GM12801 (cell line): ENCODE data around the gene EFCAB14.

Source experiments
- TF ChIP-seq, protein P1 (sequence below): IDR thresholded peaks from one replicate; pipeline ENCODE4 v1.5.1; 2011; ENCODE audit warnings: control low read depth; ENCODE audit not compliant: insufficient read length; ENCODE audit errors: extremely low read depth

Gene EFCAB14

DNA sequence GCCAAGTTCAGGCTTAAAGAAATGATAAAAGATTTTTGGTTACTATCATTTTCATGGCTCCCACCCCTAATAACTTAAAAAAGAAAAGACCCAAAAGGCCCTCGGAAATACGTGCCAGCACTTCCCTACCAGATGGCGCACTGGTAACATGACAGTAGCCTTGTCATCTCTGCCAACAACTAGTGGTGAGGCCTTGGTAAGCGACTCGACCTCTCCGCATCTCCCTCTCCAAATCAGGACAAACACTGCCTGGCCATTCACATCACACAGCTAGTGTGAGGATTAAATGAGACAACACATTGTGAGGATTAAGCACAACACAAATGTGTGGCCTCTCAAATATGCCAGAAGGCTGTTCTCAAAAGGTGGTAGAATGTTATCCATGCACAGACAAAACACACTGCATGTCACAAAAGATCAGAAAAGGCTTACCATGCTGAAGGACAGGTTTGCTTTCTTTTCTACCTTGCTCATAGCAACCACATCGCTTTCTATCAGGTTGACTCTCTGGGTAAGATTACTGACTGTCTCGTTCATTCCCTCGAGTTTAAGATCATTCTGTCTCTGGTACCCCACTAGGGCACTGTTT, 30.9 kb downstream of the EFCAB14 start:
- TF ChIP-seq, protein P1, sequence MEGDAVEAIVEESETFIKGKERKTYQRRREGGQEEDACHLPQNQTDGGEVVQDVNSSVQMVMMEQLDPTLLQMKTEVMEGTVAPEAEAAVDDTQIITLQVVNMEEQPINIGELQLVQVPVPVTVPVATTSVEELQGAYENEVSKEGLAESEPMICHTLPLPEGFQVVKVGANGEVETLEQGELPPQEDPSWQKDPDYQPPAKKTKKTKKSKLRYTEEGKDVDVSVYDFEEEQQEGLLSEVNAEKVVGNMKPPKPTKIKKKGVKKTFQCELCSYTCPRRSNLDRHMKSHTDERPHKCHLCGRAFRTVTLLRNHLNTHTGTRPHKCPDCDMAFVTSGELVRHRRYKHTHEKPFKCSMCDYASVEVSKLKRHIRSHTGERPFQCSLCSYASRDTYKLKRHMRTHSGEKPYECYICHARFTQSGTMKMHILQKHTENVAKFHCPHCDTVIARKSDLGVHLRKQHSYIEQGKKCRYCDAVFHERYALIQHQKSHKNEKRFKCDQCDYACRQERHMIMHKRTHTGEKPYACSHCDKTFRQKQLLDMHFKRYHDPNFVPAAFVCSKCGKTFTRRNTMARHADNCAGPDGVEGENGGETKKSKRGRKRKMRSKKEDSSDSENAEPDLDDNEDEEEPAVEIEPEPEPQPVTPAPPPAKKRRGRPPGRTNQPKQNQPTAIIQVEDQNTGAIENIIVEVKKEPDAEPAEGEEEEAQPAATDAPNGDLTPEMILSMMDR, result no peak

- TF ChIP-seq, protein P1, result no peak
Measured at GRCh38 chr1:46687093-46687659, 31.7 kb downstream of the EFCAB14 start.

DNA sequence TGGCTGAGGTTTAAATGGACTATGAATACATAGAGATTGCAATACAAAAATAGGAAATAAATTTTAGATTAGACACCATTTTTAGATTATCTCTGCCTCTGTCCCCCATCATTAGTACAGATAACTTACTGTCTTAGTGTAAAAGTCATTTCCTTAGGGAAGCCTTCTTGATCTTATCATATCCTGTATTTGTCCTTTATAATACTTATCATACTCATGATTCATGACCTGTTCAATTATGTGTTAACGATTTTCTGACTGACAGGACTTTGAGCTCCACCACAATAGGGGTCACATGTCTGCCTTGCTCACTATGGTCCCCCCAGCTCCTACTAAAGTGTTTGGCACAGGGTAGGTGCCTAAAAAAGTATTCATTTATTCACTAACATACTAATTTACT, 32.7 kb downstream of the EFCAB14 start:
- TF ChIP-seq, protein P1, result no peak

GRCh38 chr1:46684670-46685069, 34.2 kb downstream of the EFCAB14 start:
- TF ChIP-seq, protein P1, result no peak

DNA sequence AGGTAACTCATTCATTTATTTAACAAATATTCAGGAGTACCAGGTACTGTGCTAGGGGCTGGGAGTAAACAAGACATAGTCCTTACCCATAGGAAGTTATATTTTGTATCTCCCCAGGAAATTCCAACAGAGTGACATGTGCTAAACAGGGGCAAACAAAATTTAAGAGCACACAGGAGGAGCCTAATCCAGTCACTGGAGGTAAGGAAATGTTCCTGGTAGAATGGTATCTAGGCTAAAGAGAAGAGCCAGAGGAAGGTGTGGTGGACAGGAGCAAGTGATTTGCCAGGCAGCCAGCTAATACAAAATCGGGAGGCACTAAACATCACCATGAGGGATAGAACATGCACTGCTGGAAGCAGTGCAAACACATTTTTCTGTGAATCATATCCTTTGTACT, 36.9 kb downstream of the EFCAB14 start:
- TF ChIP-seq, protein P1, result no peak

GRCh38 chr1:46681333-46682034, 37.4 kb downstream of the EFCAB14 start:
- TF ChIP-seq, protein P1, result no peak

DNA sequence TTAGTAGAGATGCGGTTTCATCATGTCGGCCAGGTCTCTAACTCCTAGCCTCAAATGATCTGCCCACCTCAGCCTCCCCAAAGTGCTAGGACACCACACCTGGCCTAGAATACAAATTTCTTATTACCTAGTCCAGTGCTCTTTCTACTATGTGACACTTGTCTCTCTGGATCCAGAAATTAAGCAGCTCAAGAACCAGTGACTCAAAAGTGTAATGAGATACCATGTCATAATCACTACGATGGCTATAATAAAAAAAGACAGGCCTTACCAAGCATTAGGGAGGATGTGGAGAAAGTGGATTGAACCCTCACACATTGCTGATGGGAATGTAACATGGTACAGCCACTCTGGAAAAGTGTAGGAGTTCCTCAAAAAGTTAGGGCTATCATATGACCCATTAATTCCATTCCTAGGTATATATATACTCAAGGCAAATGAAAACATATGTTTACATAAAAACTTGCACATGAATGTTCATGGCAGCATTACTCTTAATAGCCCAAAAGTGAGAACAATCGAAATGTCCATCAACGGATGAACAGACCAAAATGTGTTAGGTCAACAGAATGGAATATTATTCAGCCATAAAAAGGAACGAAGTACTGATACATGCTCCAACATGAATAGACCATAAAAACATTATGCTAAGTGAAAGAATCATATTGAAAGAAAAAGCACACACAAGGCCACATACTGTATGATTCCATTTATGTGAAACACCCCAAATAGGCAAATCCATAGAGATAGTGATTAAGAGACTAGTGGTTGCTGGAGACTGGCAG, 38.9 kb downstream of the EFCAB14 start:
- TF ChIP-seq, protein P1, result no peak
